PC-9 (cell line): ENCODE measurements around the gene FICD.

Experiments used
- CTCF ChIP-seq: fragments of 200-600 bp; sonication (generic); conservative IDR thresholded peaks from 2 replicates; pipeline ENCODE4 v1.6.1; 2017; ENCODE audit warnings: mixed run types, antibody characterized with exemption, mild to moderate bottlenecking, moderate library complexity
- EZH2 ChIP-seq: fragments of 200-600 bp; sonication (generic); IDR thresholded peaks from 2 replicates; pipeline ENCODE4 v1.8.0; 2017; ENCODE audit warnings: antibody characterized with exemption, low read depth

- TF ChIP-seq EZH2 (no peak), CTCF (no peak)
These were observed 30.6 kb upstream of the FICD start for GRCh38 chr12:108484431-108484830.
